ENCODE results near the gene TFIP11.

GRCh38 chr22:26450453-26451185 lies 61.7 kb downstream of the TFIP11 start:
- TF ChIP-seq CTCF (IDR thresholded peaks at IDR 0.05; ENCODE audit: control extremely low read depth in 1 of 3, insufficient read depth in 1 of 3, low read depth in 1 of 3, low read length in 3 of 3) (no peak), MAX (IDR thresholded peaks at IDR 0.05) (no peak), POLR2A (IDR thresholded peaks at IDR 0.05; ENCODE audit: control extremely low read depth in 1 of 2, low read depth in 2 of 2, low read length in 2 of 2) (no peak), JUN (IDR thresholded peaks at IDR 0.05; ENCODE audit: low read depth, low read length) (no peak), TAF1 (IDR thresholded peaks at IDR 0.05; ENCODE audit: low read depth, low read length) (no peak), EZH2 (IDR thresholded peaks at IDR 0.05; ENCODE audit: low read depth, low read length, severe bottlenecking) (no peak), USF2 (IDR thresholded peaks at IDR 0.05; ENCODE audit: low read length) (no peak), ZNF274 (IDR thresholded peaks at IDR 0.05; ENCODE audit: borderline replicate concordance, extremely low read depth, low read length) (no peak), GTF2F1 (IDR thresholded peaks at IDR 0.05; ENCODE audit: borderline replicate concordance, low read depth, low read length) (no peak)
